Spleen (tissue), 7 donors: Measurements from ENCODE around the gene WDR17.

ENCODE experiments used
- CTCF ChIP-seq, 11 experiments: fragments of 200-600 bp in 7 of 11; fragments of 450-650 bp in 4 of 11; sonication (generic) in 4 of 11; IDR thresholded peaks in 8 of 11; conservative IDR thresholded peaks in 3 of 11; 1 replicate in 7 of 11; 2 replicates in 4 of 11; pipeline versions ENCODE4 v1.4.0 to v1.8.0; 2016 to 2021; ENCODE audit warnings: antibody characterized with exemption in 11 of 11, inconsistent platforms in 4 of 11, mild to moderate bottlenecking in 1 of 11
- POLR2A ChIP-seq, 3 donors: fragments of 450-650 bp; IDR thresholded peaks; one replicate each; pipeline ENCODE4 v1.5.1; 2017; ENCODE audit warnings: antibody characterized with exemption in 3 of 3, mild to moderate bottlenecking in 1 of 3
- POLR2AphosphoS5 ChIP-seq, 3 donors: sonication (generic); formaldehyde crosslinking; IDR thresholded peaks; one replicate each; pipeline ENCODE4 v1.5.1; 2017; ENCODE audit warnings: antibody characterized with exemption in 3 of 3
- donor health status: DM: no; HTN: no; CAD: no; lungs with moderate emphysema.
- donor health status: DM: no; HTN: no; CAD: no.
- donor health status: DM: no; HTN: no; CAD: no.

- TF ChIP-seq CTCF (IDR thresholded peaks at IDR 0.05 in 8 of 11, conservative IDR thresholded peaks at IDR 0.05 in 3 of 11) (no peak), POLR2A (IDR thresholded peaks at IDR 0.05) (no peak), POLR2AphosphoS5 (IDR thresholded peaks at IDR 0.05) (no peak)
Measured at GRCh38 chr4:176099314-176099713, 33.7 kb downstream of the WDR17 start.
